Heart left ventricle (tissue), 16 donors: Measurements from ENCODE around the gene TUBA8. TPM values are rescaled to one million over a fixed set of nuclear protein-coding genes. Genes with fewer than 3 reads are reported as not detected.

Source experiments
- ATAC-seq, 4 donors: fragments of 200-7000 bp; cut with Tn5 transposase; one replicate each; pipeline ENCODE4 v1.9.1; 2020 to 2022; ENCODE audit warnings: moderate library complexity in 4 of 4, mild to moderate bottlenecking in 3 of 4, moderate number of reproducible peaks in 1 of 4
- DNase-seq, 5 donors: peaks; one replicate each; pipeline ENCODE4 v3.0.0-alpha.2; 2020
- H3K27ac ChIP-seq, 12 donors: fragments of 200-600 bp; sonication (generic) in 4 of 12; one replicate each; pipeline versions ENCODE4 v1.5.0 to v1.8.0; 2016 to 2022; ENCODE audit warnings: mild to moderate bottlenecking in 2 of 12
- H3K27me3 ChIP-seq, 9 donors: fragments of 200-600 bp; sonication (generic) in 2 of 9; one replicate each; pipeline versions ENCODE4 v1.5.1 to v1.8.0; 2016 to 2022; ENCODE audit warnings: mild to moderate bottlenecking in 3 of 9
- H3K36me3 ChIP-seq, 9 donors: fragments of 200-600 bp; sonication (generic) in 2 of 9; one replicate each; pipeline versions ENCODE4 v1.5.0 to v1.8.0; 2018 to 2022; ENCODE audit warnings: mild to moderate bottlenecking in 2 of 9
- H3K4me1 ChIP-seq, 12 donors: fragments of 200-600 bp; sonication (generic) in 4 of 12; one replicate each; pipeline versions ENCODE4 v1.5.0 to v1.8.0; 2016 to 2022; ENCODE audit warnings: mild to moderate bottlenecking in 3 of 12
- H3K4me3 ChIP-seq, 12 donors: fragments of 200-600 bp; sonication (generic) in 4 of 12; one replicate each; pipeline versions ENCODE4 v1.5.0 to v1.8.0; 2017 to 2022; ENCODE audit warnings: mild to moderate bottlenecking in 9 of 12, moderate library complexity in 4 of 12
- H3K9me3 ChIP-seq, 12 donors: fragments of 200-600 bp; sonication (generic) in 4 of 12; one replicate each; pipeline versions ENCODE4 v1.5.0 to v1.8.0; 2016 to 2022; ENCODE audit warnings: mild to moderate bottlenecking in 1 of 12
- POLR2A ChIP-seq, 2 donors: fragments of 450-650 bp; IDR thresholded peaks; one replicate each; pipeline ENCODE4 v1.6.1; 2017; ENCODE audit warnings: antibody characterized with exemption in 2 of 2, mild to moderate bottlenecking in 2 of 2, moderate library complexity in 2 of 2
- WGBS, 4 donors: extraction: QIAGEN DNeasy Blood & Tissue Kit in 2 of 4; methylation state at CpG; one replicate each; pipeline versions ENCODE4 v1.1.5 to v1.1.7; 2013 to 2018; 5-methylcytosine and 5-hydroxymethylcytosine counted together
- intact Hi-C, 10 donors: fragments of 100-400 bp; cut with DNase I; formaldehyde crosslinking; loops; one replicate each; pipeline versions ENCODE4 v1.11.1 to v1.14.2; 2022
- polyA plus RNA-seq, 2 donors: library from polyadenylated mRNA; stranded (reverse); fragments of 200-250 nt; gene quantifications; one replicate each; pipeline ENCODE4 v1.2.3, GENCODE V29; 2013
- total RNA-seq, 9 donors: library from RNA; depleted of rRNA in 2 of 9; stranded (reverse); fragments of >200 nt in 2 of 9; fragmentation: NEBNext Ultra II Directional in 3 of 9; extraction: Animal tissue kit (Norgen Biotek cat#: 25700) in 3 of 9; gene quantifications; one replicate each; pipeline versions ENCODE4 v1.1.0 to v1.2.4, GENCODE V29; 2016 to 2023
- TF ChIP-seq, protein P1 (sequence below), 12 donors: fragments of 200-600 bp; sonication (generic) in 4 of 12; IDR thresholded peaks; one replicate each; pipeline versions ENCODE4 v1.5.0 to v1.8.0; 2018 to 2022; ENCODE audit warnings: antibody characterized with exemption in 12 of 12, mild to moderate bottlenecking in 5 of 12
- donor health status: ischemic (EF 13 %, LVEDD 7.1; RV severe dilation, severe dysfunction).
- donor health status: healthy with polysubstance abuse.
- donor health status: DM: no; HTN: yes; CAD: no.
- donor health status: DM: no; HTN: no; CAD: no.
- donor health status: ischemic (EF 25% LVEDD 6.9; RV normal size, moderate dysfunction).
- donor health status: ischemic (EF 25% LVEDD 5.7; RV mildly dilated, moderate dysfunction).
- donor health status: healthy.
- donor health status: DM: yes; HTN: yes; CAD: no.
- donor health status: ischemic (EF 35%, LVEDD 5.7; RV mildly dilated, moderate dysfunction).
- donor health status: nonischemic (EF 11% LVEDD 7.7; RV severe dilation, severe dysfunction).
- donor health status: DM: yes; HTN: yes; CAD: no.
- donor health status: PGD.
- donor health status: ischemic (EF 29% LVEDD 5.4; RV normal size, mild dysfunction).
- donor health status: nonischemic (EF 23%, LVEDD 6.1; RV moderate dilation, normal function).

The TUBA8 gene
- total and polyA plus RNA-seq, 11 donors = 44.1 to 338 (median 92.2) TPM

DNA sequence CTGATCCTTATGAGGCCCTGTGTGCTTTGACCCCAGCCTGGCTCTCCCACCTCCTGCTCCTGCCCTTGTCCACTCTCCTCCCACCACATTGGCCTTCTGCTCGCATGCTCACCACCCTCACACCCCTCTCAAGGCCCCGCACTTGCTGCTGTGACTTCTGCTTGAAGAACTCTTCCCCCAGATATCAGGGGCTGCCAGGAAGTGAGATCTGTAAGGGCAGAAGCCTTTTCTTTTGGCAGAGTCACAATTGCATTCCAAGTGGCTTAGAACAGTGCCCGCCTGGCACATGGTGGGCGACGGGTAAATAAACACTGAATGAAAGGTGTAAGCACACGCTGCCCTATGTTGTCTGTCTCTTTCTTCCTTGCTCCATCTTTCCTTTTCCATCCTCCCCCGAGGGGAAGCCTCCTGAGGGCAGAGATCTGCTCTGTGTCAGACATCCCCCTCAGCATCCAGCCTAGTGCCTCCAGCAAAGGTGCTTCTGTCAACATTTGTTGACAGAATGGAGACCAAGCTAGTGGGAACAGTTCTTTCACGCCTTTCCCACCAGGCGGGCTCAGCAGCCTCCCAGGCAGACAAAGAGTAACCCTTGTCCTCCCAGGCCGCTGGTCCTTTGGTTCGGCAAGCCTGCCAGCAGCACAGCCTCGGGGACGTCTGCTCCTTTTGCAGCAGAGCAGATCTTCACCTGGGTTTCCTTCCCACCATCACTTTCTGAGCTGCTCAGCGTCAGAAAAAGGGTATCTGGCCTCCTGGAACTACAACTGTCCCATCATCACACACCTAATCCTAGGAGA, 42.9 kb upstream of the TUBA8 start:
- intact Hi-C loops = loop anchor here in 5 of 10 donors (5.0 kb wide), 5 partner anchors 35 to 160 kb away; no protein-coding TSS in a partner anchor
- 47 to 51% (median 48%) methylated on average over 14 of the region's 14 CpGs for WGBS, 4 donors
- ATAC-seq (peak; percentile 23 to 48 (median 40)), DNase-seq (peak in 1 of 5 donors; percentile 33)
- H3K4me1 ChIP-seq = peaks cover 0 to 27% (median 8%) of the 10 kb centered on the region in 12 donors
- H3K4me3 ChIP-seq = peak overlapping the region in 1 of 12 donors; percentile 33
- H3K9me3 ChIP-seq = no peaks in the 10 kb centered on the region
- no peaks in the 10 kb centered on the region for H3K36me3 ChIP-seq
- peak overlapping the region in 11 of 12 donors; percentile 39 to 97 (median 80) for H3K27ac ChIP-seq
- H3K27me3 ChIP-seq = peaks cover 0 to 8% (median 0%) of the 10 kb centered on the region in 9 donors
- TF ChIP-seq, protein P1, sequence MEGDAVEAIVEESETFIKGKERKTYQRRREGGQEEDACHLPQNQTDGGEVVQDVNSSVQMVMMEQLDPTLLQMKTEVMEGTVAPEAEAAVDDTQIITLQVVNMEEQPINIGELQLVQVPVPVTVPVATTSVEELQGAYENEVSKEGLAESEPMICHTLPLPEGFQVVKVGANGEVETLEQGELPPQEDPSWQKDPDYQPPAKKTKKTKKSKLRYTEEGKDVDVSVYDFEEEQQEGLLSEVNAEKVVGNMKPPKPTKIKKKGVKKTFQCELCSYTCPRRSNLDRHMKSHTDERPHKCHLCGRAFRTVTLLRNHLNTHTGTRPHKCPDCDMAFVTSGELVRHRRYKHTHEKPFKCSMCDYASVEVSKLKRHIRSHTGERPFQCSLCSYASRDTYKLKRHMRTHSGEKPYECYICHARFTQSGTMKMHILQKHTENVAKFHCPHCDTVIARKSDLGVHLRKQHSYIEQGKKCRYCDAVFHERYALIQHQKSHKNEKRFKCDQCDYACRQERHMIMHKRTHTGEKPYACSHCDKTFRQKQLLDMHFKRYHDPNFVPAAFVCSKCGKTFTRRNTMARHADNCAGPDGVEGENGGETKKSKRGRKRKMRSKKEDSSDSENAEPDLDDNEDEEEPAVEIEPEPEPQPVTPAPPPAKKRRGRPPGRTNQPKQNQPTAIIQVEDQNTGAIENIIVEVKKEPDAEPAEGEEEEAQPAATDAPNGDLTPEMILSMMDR (IDR thresholded peaks at IDR 0.05) = no peak
- TF ChIP-seq POLR2A (IDR thresholded peaks at IDR 0.05) = no peak

DNA sequence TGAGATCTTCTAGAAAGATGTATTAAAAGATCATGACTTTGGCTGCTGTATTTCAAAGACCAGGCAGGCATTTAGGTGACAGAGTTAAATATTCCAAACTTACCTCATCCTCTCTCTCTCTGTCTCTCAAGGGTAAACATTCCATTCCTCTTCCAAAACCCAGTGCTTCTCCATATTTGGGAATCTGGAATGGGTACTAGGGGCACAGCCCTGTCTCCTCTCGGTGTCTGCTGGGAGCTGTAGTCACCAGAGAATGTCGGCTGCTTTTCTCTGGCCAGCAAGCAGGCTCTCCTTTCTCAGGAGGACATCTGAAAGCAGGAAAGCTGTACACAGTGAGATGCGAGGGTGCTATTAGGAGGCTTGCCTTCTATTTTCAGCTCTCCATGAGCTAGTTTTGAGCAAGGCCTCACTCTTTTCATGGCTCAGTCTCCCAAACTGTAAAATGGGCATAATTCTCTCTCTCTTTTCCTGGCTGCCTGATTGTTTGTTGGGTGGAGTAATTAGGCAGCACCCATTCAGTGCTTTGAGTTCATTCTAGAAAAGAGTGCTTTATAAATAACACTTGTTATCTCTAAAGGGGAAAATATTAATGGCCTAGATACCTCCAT, 42.1 kb upstream of the TUBA8 start:
- H3K27me3 ChIP-seq = peaks cover 0 to 8% (median 0%) of the 10 kb centered on the region in 9 donors
- no peaks in the 10 kb centered on the region for H3K36me3 ChIP-seq
- no peak for TF ChIP-seq POLR2A (IDR thresholded peaks at IDR 0.05)
- TF ChIP-seq, protein P1 (IDR thresholded peaks at IDR 0.05) = no peak
- WGBS, 4 donors = 27 to 47% (median 37%) methylated on average over 3 of the region's 3 CpGs
- peak in 4 of 5 donors; percentile 40 to 57 (median 52) for DNase-seq
- no peaks in the 10 kb centered on the region for H3K9me3 ChIP-seq
- no peak overlapping the region for H3K4me3 ChIP-seq
- intact Hi-C loops = loop anchor here in 5 of 10 donors (5.0 kb wide), 5 partner anchors 36 to 161 kb away; no protein-coding TSS in a partner anchor
- H3K27ac ChIP-seq = peak overlapping the region in 11 of 12 donors; percentile 39 to 97 (median 80)
- H3K4me1 ChIP-seq = peaks cover 0 to 27% (median 8%) of the 10 kb centered on the region in 12 donors
- peak; percentile 57 to 93 (median 80) for ATAC-seq

DNA sequence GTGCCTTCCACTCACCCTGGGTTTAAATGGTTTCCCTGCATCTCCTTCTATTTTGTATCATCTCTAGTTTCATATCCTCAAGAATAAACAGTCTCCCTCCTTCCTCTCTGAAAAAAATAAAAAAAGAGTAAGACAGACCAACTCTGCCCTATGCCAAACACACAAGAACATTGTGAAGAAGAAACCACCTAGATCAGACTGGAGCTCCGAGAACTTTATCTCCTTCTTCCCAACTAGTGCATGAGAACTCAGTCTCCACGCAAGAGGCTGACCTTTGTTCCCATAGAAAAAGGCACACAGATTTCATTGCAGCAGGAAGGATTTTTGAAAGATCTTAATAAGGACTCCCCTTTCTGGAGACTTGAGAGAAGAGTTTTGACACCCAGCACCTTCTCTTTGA, 41.6 kb upstream of the TUBA8 start:
- no peaks in the 10 kb centered on the region for H3K36me3 ChIP-seq
- TF ChIP-seq, protein P1 (IDR thresholded peaks at IDR 0.05) = no peak
- no peak for TF ChIP-seq POLR2A (IDR thresholded peaks at IDR 0.05)
- peaks cover 0 to 27% (median 8%) of the 10 kb centered on the region in 12 donors for H3K4me1 ChIP-seq
- 53 to 66% (median 59%) methylated on average over 2 of the region's 2 CpGs for WGBS, 4 donors
- H3K27ac ChIP-seq = peak overlapping the region in 10 of 12 donors; percentile 47 to 97 (median 82)
- H3K9me3 ChIP-seq = no peaks in the 10 kb centered on the region
- intact Hi-C loops = loop anchor here in 5 of 10 donors (5.0 kb wide), 5 partner anchors 37 to 162 kb away; no protein-coding TSS in a partner anchor
- DNase-seq (no peak), ATAC-seq (no peak)
- H3K27me3 ChIP-seq = peaks cover 0 to 8% (median 0%) of the 10 kb centered on the region in 9 donors
- no peak overlapping the region for H3K4me3 ChIP-seq

DNA sequence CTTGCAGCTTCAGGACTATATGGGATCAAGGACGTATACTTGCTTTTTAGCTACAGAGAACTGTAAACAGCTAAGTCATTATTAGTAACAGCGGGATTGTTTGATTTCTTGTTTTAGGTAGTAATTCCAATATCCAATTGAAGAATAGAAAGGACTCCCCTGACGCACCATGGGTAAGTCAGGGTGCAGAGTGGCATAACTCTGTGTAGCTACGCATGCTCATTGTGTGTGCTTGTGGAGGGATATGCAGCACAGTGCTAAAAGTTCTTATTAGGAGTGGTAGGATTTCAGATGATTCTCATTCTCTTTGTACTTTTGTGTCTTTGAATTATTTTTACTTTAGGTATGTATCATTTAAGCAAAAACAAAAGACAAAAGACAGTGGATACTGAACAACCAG, 40.6 kb upstream of the TUBA8 start:
- ATAC-seq (no peak), DNase-seq (no peak)
- intact Hi-C loops = loop anchor here in 8 of 10 donors (5.0 to 10.0 kb wide), 8 partner anchors 45 to 335 kb away; partner anchors contain the start of gene MICAL3 (in 3 of the 8)
- peaks cover 0 to 2% (median 0%) of the 10 kb centered on the region in 9 donors for H3K27me3 ChIP-seq
- H3K4me3 ChIP-seq = no peak overlapping the region
- H3K9me3 ChIP-seq = no peaks in the 10 kb centered on the region
- no peaks in the 10 kb centered on the region for H3K36me3 ChIP-seq
- 91 to 96% (median 93%) methylated on average over 4 of the region's 4 CpGs for WGBS, 4 donors
- TF ChIP-seq, protein P1 (IDR thresholded peaks at IDR 0.05) = no peak
- no peak for TF ChIP-seq POLR2A (IDR thresholded peaks at IDR 0.05)
- peaks cover 0 to 27% (median 8%) of the 10 kb centered on the region in 12 donors for H3K4me1 ChIP-seq
- H3K27ac ChIP-seq = no peak overlapping the region
